ENCODE data around the gene MME.

Gene MME

GRCh38 chr3:155196131-155197021, 116.3 kb downstream of the MME start:
- Histone ChIP-seq H2AFZ (ENCODE audit: low read depth, low read length) (no peak overlapping the region; the same call in 1 of the 2 replicates), H3K79me2 (ENCODE audit: low read length) (no peaks in the 10 kb centered on the region), H3K27ac (ENCODE audit: low read length) (no peak overlapping the region), H3K9me3 (ENCODE audit: insufficient read depth, low read length) (no peaks in the 10 kb centered on the region), H3K4me2 (ENCODE audit: low read length) (no peak overlapping the region), H4K20me1 (ENCODE audit: insufficient read depth, low read length) (no peaks in the 10 kb centered on the region), H3K36me3 (replicated peaks; ENCODE audit: low read depth, low read length) (no peaks in the 10 kb centered on the region), H3K4me1 (ENCODE audit: low read length) (peaks cover 11% of the 10 kb centered on the region), H3K9ac (ENCODE audit: low read length) (no peak overlapping the region), H3K4me3 (ENCODE audit: low read length) (no peak overlapping the region), H3K27me3 (ENCODE audit: low read depth, low read length) (no peaks in the 10 kb centered on the region)
- TF ChIP-seq CTCF (IDR thresholded peaks at IDR 0.05; ENCODE audit: low read depth, low read length): no peak
- TF ChIP-seq EZH2phosphoT487 (IDR thresholded peaks at IDR 0.05; ENCODE audit: low read depth): no peak

DNA sequence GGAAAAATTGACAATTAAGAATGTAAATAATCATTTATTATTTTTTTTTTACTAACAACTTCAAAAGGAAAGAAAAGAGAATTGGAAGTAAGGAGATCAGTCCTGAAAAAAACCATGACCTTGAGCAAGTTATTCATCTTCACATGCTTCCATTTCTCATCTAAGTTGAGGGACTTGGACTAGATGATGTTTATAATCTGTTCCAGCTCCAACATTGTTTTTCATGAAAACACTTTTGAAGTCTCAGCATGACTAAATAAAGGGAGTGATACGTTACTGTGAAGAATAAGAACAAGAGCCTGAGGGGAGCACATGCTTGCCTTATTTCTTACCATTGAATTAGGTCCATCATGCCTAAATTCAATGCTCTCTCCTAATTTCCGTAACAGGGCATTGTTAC, 117.7 kb downstream of the MME start:
- no peak overlapping the region for H2AFZ ChIP-seq (ENCODE audit: low read depth, low read length)
- H3K36me3 ChIP-seq (replicated peaks; ENCODE audit: low read depth, low read length): no peaks in the 10 kb centered on the region
- H4K20me1 ChIP-seq (ENCODE audit: insufficient read depth, low read length): no peaks in the 10 kb centered on the region
- TF ChIP-seq EZH2phosphoT487 (IDR thresholded peaks at IDR 0.05; ENCODE audit: low read depth): no peak
- no peak for TF ChIP-seq CTCF (IDR thresholded peaks at IDR 0.05; ENCODE audit: low read depth, low read length)
- H3K9ac ChIP-seq (ENCODE audit: low read length): no peak overlapping the region
- H3K4me3 ChIP-seq (ENCODE audit: low read length): no peak overlapping the region
- no peak overlapping the region for H3K27ac ChIP-seq (ENCODE audit: low read length)
- no peak overlapping the region for H3K4me2 ChIP-seq (ENCODE audit: low read length)
- peaks cover 14% of the 10 kb centered on the region for H3K4me1 ChIP-seq (ENCODE audit: low read length)
- no peaks in the 10 kb centered on the region for H3K79me2 ChIP-seq (ENCODE audit: low read length)
- no peaks in the 10 kb centered on the region for H3K9me3 ChIP-seq (ENCODE audit: insufficient read depth, low read length)
- H3K27me3 ChIP-seq (ENCODE audit: low read depth, low read length): no peaks in the 10 kb centered on the region

GRCh38 chr3:155202626-155203025, 122.5 kb downstream of the MME start:
- Histone ChIP-seq H4K20me1 (ENCODE audit: insufficient read depth, low read length) (no peaks in the 10 kb centered on the region), H3K9me3 (ENCODE audit: insufficient read depth, low read length) (no peaks in the 10 kb centered on the region), H2AFZ (ENCODE audit: low read depth, low read length) (no peak overlapping the region), H3K9ac (ENCODE audit: low read length) (no peak overlapping the region), H3K79me2 (ENCODE audit: low read length) (no peaks in the 10 kb centered on the region), H3K4me2 (ENCODE audit: low read length) (no peak overlapping the region), H3K27me3 (ENCODE audit: low read depth, low read length) (no peaks in the 10 kb centered on the region), H3K27ac (ENCODE audit: low read length) (no peak overlapping the region), H3K4me3 (ENCODE audit: low read length) (no peak overlapping the region), H3K4me1 (ENCODE audit: low read length) (peaks cover 7% of the 10 kb centered on the region), H3K36me3 (replicated peaks; ENCODE audit: low read depth, low read length) (no peaks in the 10 kb centered on the region)
- TF ChIP-seq CTCF (IDR thresholded peaks at IDR 0.05; ENCODE audit: low read depth, low read length) (no peak), EZH2phosphoT487 (IDR thresholded peaks at IDR 0.05; ENCODE audit: low read depth) (no peak)

- no peaks in the 10 kb centered on the region for H4K20me1 ChIP-seq (ENCODE audit: insufficient read depth, low read length)
- no peak overlapping the region for H3K9ac ChIP-seq (ENCODE audit: low read length)
- no peaks in the 10 kb centered on the region for H3K79me2 ChIP-seq (ENCODE audit: low read length)
- H2AFZ ChIP-seq (ENCODE audit: low read depth, low read length): no peak overlapping the region
- TF ChIP-seq CTCF (IDR thresholded peaks at IDR 0.05; ENCODE audit: low read depth, low read length) (no peak), EZH2phosphoT487 (IDR thresholded peaks at IDR 0.05; ENCODE audit: low read depth) (no peak)
- H3K9me3 ChIP-seq (ENCODE audit: insufficient read depth, low read length): no peaks in the 10 kb centered on the region
- H3K4me3 ChIP-seq (ENCODE audit: low read length): no peak overlapping the region
- H3K27ac ChIP-seq (ENCODE audit: low read length): no peak overlapping the region
- no peak overlapping the region for H3K4me2 ChIP-seq (ENCODE audit: low read length)
- H3K4me1 ChIP-seq (ENCODE audit: low read length): peaks cover 7% of the 10 kb centered on the region
- no peaks in the 10 kb centered on the region for H3K36me3 ChIP-seq (replicated peaks; ENCODE audit: low read depth, low read length)
- no peaks in the 10 kb centered on the region for H3K27me3 ChIP-seq (ENCODE audit: low read depth, low read length)
Measured at GRCh38 chr3:155204851-155205250, 124.7 kb downstream of the MME start.
